ENCODE results near the gene TRPM5. TPM values are rescaled to one million over a fixed set of nuclear protein-coding genes. Genes with fewer than 3 reads are reported as not detected.
A peak's percentile ranks its signal among the peaks of the same experiment; 100 is the strongest.

The TRPM5 gene
- total RNA-seq, 1 donor from 2014 or later, result 0.34 TPM

DNA sequence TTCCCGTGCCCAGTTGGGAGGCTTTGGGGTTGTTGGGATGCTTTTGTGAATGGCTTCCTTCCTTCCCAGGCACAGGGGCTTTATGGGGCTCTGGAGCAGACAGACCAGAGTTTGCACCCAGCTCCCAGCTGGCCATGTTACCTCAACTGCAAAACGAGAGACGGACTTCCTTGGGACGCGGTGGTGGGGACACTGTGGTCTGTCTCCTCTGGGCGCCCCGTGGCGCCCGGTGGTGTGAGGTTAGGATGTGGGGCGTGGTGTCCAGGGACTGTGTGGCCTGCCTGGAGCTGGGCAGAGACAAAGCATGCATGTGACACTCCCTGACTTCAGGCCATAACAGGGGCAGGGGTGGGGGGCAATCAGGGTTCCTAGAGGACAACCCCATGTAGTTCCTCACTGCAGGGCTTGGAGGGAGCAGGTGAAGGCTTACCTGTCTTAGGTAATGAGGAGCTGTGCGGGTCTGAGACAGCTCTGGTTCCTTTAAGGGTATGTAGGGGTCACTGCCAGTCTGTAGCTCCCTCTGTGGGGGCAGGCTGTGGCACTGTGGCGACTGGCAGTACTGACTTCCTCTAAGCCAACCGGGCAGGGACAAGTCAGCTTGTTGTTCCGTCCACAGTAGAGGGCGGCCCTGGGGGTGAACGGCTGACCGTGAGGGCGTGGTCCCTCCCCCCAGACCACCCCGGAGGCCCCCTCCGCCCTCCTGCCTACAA lies 14.9 kb upstream of the TRPM5 start:
- Mint-ChIP-seq H3K4me3 (no peak overlapping the region), H3K27ac (no peak overlapping the region), H3K27me3 (ENCODE audit: insufficient read depth, low read depth) (peaks cover 9% of the 10 kb centered on the region), H3K4me1 (no peaks in the 10 kb centered on the region), H3K9me3 (peaks cover 5% of the 10 kb centered on the region), H3K36me3 (no peaks in the 10 kb centered on the region)
- no peak overlapping the region for H3K4me3 ChIP-seq
- no peaks in the 10 kb centered on the region for H3K9me3 ChIP-seq (ENCODE audit: low read depth)
- no peak for TF ChIP-seq EZH2 (IDR thresholded peaks at IDR 0.05)
- TF ChIP-seq EZH2phosphoT487 (IDR thresholded peaks at IDR 0.05), result no peak
- TF ChIP-seq, protein P1, sequence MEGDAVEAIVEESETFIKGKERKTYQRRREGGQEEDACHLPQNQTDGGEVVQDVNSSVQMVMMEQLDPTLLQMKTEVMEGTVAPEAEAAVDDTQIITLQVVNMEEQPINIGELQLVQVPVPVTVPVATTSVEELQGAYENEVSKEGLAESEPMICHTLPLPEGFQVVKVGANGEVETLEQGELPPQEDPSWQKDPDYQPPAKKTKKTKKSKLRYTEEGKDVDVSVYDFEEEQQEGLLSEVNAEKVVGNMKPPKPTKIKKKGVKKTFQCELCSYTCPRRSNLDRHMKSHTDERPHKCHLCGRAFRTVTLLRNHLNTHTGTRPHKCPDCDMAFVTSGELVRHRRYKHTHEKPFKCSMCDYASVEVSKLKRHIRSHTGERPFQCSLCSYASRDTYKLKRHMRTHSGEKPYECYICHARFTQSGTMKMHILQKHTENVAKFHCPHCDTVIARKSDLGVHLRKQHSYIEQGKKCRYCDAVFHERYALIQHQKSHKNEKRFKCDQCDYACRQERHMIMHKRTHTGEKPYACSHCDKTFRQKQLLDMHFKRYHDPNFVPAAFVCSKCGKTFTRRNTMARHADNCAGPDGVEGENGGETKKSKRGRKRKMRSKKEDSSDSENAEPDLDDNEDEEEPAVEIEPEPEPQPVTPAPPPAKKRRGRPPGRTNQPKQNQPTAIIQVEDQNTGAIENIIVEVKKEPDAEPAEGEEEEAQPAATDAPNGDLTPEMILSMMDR (IDR thresholded peaks at IDR 0.05), result no peak
- H3K4me2 ChIP-seq, result no peak overlapping the region
- DNase-seq (ENCODE audit: low spot score), result peak; percentile 28
- H3F3A ChIP-seq (ENCODE audit: low read depth), result no peaks in the 10 kb centered on the region
- no peak overlapping the region for H3K27ac ChIP-seq
- no peaks in the 10 kb centered on the region for H4K20me1 ChIP-seq (ENCODE audit: low read depth)
- H3K9ac ChIP-seq, result no peak overlapping the region
- H3K79me2 ChIP-seq (ENCODE audit: low read depth), result no peaks in the 10 kb centered on the region
- no peak overlapping the region for H2AFZ ChIP-seq (replicated peaks)
- H3K36me3 ChIP-seq, result no peaks in the 10 kb centered on the region
- H3K27me3 ChIP-seq, result peaks cover 56% of the 10 kb centered on the region
- H3K4me1 ChIP-seq, result peaks cover 7% of the 10 kb centered on the region

DNA sequence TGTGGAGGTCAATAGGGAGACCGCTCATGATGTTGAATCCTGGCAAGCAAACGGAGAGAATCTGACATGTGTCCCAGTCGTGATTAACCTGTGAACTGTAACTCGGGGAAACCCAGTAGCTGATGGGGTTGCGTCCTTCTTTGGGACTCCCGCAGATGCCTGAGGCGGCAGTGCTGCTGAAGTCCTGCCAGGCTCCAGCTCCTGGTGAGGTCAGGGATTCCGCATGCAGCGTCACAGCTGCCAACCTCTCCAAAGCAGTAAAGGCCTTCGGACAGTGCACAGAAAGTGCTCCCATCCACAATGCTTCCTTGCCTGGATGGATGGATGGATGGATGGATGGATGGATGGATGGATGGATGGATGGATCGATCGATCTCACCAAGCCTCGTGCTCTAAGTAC lies 14.0 kb upstream of the TRPM5 start:
- H3K4me3 ChIP-seq, result no peak overlapping the region
- DNase-seq (ENCODE audit: low spot score), result no peak
- Mint-ChIP-seq H3K36me3 (no peaks in the 10 kb centered on the region), H3K4me3 (no peak overlapping the region), H3K27me3 (ENCODE audit: insufficient read depth, low read depth) (peaks cover 9% of the 10 kb centered on the region), H3K27ac (no peak overlapping the region), H3K4me1 (no peaks in the 10 kb centered on the region), H3K9me3 (peaks cover 5% of the 10 kb centered on the region)
- H2AFZ ChIP-seq (replicated peaks), result no peak overlapping the region
- no peak overlapping the region for H3K4me2 ChIP-seq
- TF ChIP-seq, protein P1 (IDR thresholded peaks at IDR 0.05), result no peak
- TF ChIP-seq EZH2 (IDR thresholded peaks at IDR 0.05), result no peak
- no peak for TF ChIP-seq EZH2phosphoT487 (IDR thresholded peaks at IDR 0.05)
- no peaks in the 10 kb centered on the region for H3K9me3 ChIP-seq (ENCODE audit: low read depth)
- no peaks in the 10 kb centered on the region for H3K79me2 ChIP-seq (ENCODE audit: low read depth)
- H3K36me3 ChIP-seq, result no peaks in the 10 kb centered on the region
- H4K20me1 ChIP-seq (ENCODE audit: low read depth), result no peaks in the 10 kb centered on the region
- peaks cover 65% of the 10 kb centered on the region for H3K27me3 ChIP-seq
- H3K4me1 ChIP-seq, result peaks cover 7% of the 10 kb centered on the region
- no peak overlapping the region for H3K9ac ChIP-seq
- no peaks in the 10 kb centered on the region for H3F3A ChIP-seq (ENCODE audit: low read depth)
- no peak overlapping the region for H3K27ac ChIP-seq

DNA sequence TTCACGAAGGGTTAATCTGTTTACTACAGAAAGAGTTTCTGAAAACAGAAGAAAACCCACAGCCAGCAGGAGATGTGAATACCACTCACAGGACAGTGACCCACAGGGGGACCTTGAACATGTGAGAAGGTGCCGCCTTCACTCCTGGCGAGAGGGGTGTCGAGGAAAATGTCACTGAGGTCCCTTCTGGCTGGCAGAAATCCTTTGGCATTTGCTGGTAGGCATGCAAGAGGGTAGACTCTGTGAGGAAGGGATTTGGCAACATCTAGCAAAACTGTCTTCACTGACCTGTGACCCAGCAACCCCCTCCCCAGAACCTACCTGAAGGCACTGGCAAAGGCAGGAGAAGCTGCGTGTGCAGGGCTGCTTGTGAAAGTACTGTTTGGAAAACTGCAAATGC lies 9.1 kb upstream of the TRPM5 start:
- no peaks in the 10 kb centered on the region for H3K9me3 ChIP-seq (ENCODE audit: low read depth)
- no peaks in the 10 kb centered on the region for H4K20me1 ChIP-seq (ENCODE audit: low read depth)
- Mint-ChIP-seq H3K36me3 (no peaks in the 10 kb centered on the region), H3K27ac (no peak overlapping the region), H3K9me3 (peaks cover 5% of the 10 kb centered on the region), H3K4me1 (peaks cover 10% of the 10 kb centered on the region), H3K27me3 (ENCODE audit: insufficient read depth, low read depth) (peaks cover 10% of the 10 kb centered on the region), H3K4me3 (no peak overlapping the region)
- H3F3A ChIP-seq (ENCODE audit: low read depth), result no peaks in the 10 kb centered on the region
- H3K79me2 ChIP-seq (ENCODE audit: low read depth), result no peaks in the 10 kb centered on the region
- no peak overlapping the region for H3K4me3 ChIP-seq
- H2AFZ ChIP-seq (replicated peaks), result no peak overlapping the region
- H3K9ac ChIP-seq, result no peak overlapping the region
- DNase-seq (ENCODE audit: low spot score), result no peak
- H3K4me1 ChIP-seq, result no peaks in the 10 kb centered on the region
- TF ChIP-seq EZH2phosphoT487 (IDR thresholded peaks at IDR 0.05), result no peak
- TF ChIP-seq, protein P1 (IDR thresholded peaks at IDR 0.05), result no peak
- no peak for TF ChIP-seq EZH2 (IDR thresholded peaks at IDR 0.05)
- H3K36me3 ChIP-seq, result no peaks in the 10 kb centered on the region
- peaks cover 97% of the 10 kb centered on the region for H3K27me3 ChIP-seq
- no peak overlapping the region for H3K27ac ChIP-seq
- no peak overlapping the region for H3K4me2 ChIP-seq

All from neural progenitor cell (in vitro differentiated cells).